ENCODE data around the gene C10orf105.

The C10orf105 gene

DNA sequence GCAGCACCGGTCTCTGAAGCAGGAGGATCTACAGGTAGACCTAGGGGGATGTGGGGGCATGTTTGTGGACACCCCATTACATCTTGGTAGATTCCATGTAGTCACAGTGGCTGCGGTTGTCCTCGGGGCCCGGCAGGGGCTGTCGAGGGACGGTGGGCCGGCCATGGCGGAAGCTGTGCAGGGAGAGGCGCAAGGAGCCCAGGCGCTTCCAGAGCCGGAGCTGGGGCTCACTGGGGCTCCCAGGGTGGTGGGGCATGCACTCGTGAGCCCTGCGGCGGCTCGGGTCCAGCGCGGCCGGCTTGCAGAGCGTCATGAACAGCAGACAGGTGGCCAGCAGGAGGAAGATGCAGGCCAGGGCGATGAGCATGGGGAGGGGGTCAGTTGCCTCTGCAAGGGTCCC, 3.7 kb downstream of the C10orf105 start:
- DNase-seq, result no peak

GRCh38 chr10:71715026-71715425, 4.6 kb downstream of the C10orf105 start:
- DNase-seq, result no peak

- no peak for DNase-seq
Measured at GRCh38 chr10:71714592-71714991, 5.0 kb downstream of the C10orf105 start.

- DNase-seq, result no peak
Measured at GRCh38 chr10:71714031-71714410, 5.6 kb downstream of the C10orf105 start.

GRCh38 chr10:71713135-71714030, 6.2 kb downstream of the C10orf105 start:
- peak; percentile 23 to 42 for DNase-seq

GRCh38 chr10:71712572-71713134, 6.9 kb downstream of the C10orf105 start:
- peak; percentile 63 to 81 for DNase-seq

DNA sequence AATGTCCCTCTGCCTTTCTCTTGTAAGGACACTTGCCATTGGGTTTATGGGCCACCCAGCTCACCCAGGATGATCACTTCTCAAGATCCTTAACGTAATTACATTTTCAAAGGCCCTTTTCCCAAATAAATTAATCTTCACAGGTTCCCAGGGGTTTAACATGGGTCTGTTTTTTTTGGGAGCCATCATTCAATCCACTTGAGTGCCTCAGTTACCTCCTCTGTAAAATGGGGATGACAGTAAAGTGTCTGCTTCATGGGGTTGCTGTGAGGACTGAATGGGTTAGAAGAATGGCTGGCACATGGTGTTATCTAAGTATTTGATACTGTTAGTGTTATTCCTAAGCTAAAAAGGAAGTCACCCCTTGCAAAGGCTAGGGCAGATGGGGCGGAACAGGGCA, 7.4 kb downstream of the C10orf105 start:
- no peak for DNase-seq

DNA sequence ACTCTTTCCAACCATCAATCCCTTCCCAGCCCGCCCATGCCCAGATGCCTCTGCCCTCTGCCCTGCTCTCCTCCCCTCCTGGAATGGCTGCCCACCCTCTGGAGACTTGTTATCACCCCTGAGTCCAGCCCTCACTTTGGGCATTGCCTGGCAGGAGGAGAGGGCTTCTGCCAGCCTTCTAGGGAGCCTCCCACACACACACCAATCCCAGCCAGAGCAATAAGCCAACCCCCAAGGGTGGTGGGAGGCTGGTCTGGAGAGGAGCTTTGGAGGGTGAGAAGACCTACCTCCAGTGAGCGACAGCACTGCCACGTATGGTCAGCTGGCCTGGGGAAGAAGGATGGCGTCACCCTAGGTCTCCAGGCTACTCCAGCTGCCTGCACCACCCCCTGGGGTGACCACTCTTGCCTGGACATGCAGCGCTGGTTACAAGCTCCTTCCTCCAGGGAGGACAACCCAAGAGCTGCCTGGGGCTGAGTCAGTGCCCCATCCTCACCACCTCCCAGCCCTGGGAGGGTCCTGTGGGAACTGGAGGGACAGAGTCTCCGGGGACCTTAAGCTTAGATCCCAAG, 8.4 kb downstream of the C10orf105 start:
- no peak for DNase-seq

DNA sequence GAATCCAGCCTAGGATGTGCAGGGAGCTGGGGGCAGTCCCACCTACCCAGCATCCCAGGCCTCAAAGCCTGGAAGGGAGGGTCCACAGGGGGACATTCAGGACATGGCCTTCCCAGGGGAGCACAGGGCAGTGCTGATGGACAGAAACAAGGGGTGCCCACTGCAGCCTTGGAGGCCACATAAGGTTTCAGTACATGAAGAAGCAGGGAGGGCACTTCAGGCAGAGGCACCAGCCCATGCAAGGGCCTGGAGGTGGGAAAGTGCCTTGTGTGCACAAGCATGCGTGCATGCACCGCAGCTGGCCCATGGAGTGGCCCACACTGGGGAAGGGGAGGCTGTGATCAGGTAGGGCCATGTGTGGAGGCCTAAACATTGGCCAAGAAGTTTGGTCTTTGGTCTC, 9.1 kb downstream of the C10orf105 start:
- no peak for DNase-seq

GRCh38 chr10:71708897-71709882, 10.4 kb downstream of the C10orf105 start:
- no peak for DNase-seq

DNA sequence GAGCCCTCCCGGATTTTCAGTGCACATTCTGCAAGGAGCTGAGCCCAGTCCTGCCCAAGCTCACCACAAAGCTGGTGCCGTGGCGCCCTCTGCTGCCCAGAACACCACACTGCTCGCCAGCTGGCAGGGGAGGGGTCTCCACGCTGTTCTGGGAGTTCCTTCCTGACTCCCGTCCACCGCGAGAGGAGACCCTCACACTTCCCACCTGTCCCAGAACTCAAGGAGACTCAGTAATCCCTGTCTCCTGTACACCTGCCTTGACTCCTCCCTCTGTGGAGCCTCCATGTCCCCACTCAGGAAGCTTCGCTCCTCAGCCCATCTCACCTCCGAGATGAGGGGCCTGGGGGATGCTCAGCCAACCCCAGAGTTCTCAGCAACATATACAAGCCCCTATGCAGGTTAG, 11.3 kb downstream of the C10orf105 start:
- peak; percentile 63 to 74 for DNase-seq

DNA sequence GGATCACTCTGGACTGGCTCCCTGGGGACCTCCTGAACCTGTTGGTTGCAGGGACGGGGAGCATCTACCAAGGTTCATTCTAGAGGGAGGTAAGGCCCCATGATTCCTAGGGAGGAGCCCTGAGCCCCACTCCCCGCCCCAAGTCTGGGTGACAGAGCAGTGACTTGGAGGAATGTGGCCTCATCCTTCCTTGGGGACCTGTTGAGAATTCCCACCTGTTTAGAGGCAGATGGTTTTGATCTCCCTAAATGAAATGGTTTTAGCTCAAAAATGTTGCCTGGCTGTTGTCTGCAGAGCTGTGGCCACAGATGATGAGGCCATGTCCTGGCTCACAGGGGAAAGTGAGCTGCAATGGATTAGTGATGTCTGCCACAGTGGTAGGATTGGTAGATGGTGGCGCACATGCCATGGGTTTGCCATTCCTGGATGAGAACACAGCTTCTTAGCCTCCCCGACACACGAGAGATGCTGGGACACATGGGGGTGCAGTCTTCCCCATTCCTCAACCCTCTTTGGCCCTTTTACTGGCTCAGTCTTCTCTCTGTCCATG, 12.3 kb downstream of the C10orf105 start:
- DNase-seq, result no peak

GRCh38 chr10:71706216-71707121, 13.1 kb downstream of the C10orf105 start:
- no peak for DNase-seq

- no peak for DNase-seq
Measured at GRCh38 chr10:71705582-71705981, 14.0 kb downstream of the C10orf105 start.

- DNase-seq, result no peak
Measured at GRCh38 chr10:71704816-71705215, 14.8 kb downstream of the C10orf105 start.

- DNase-seq, result no peak
Measured at GRCh38 chr10:71703577-71703976, 16.0 kb downstream of the C10orf105 start.

DNA sequence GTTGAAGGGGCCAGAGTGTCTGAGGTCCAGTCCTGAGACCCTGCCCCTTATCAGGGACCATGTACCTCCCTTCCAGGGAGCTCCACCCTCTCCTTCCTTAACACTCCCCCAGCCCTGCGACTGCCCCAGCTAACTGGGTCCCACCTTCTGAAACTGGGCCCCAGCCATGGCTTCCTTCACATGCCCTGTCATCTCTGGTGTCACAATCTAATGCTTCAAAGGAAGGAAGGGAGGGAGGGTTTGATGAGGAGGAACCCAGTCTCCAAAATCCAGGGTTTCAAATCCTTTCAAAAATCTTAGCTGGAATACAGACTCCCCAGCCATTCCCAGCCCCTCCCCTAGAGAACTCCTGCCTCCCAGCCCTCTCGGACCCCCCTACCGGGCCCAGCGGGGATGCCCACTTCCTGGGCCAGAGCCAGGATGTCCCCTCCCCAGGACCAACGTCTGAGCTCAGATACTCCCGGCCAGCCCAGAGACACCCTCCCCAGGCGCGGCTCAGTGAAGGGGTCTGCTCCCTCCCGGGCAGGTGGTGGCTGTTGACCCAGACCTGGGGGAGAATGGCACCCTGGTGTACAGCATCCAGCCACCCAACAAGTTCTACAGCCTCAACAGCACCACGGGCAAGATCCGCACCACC, 18.0 kb downstream of the C10orf105 start:
- DNase-seq, result no peak

GRCh38 chr10:71700731-71701368, 18.7 kb downstream of the C10orf105 start:
- DNase-seq, result no peak

DNA sequence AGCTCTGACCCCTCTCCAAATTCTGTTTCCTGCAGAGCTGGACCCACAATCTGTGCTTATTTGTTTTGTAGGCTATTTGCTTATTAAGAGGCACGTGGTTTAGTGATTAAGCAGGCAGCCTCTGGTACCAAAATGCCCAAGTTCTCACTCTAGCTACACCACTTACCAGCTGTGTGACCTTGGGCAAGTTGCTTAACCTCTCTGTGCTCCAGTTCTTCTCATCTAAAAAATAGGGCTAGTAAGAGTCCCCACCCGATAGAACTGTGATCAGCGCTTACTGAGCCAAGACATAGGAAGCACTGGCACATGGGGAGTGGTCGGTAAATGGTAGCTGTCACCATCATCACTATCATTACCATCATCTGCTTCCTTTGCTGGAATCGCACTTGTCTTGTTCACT, 20.8 kb downstream of the C10orf105 start:
- no peak for DNase-seq

DNA sequence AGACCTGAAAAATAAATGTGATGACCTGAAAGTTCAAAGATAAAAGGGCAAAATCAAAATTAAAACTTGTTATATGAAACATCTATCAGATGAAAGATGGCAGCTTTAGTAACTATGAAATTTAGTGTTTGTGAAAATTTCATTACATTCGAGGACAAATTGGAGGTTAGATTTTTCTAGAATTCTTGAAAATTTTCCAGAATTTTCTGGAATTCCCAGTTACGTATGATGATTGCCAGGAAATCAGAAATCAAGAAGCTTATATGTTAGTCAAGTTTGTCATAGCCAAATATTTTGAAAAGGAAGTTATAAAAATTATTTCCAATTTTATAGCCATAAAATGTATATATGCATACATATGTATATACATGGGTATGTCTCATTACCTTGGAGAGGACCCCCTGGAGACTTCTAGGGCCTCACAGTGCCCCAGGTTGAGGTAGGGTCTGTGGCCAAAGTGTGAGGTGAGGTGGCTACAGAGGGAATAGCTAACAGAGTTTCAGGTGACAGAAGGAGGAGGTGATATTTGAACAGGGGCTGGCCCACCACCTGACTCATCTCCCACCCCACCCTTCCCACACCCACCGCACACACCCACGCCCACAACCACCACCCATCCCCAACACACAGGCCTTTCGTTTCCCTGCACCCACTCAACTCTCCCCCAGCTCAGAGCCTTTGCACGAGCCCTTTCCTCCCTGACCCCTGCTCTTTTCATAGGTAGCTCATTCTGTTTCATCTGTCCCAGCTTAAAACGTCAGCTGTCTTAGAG, 21.5 kb downstream of the C10orf105 start:
- DNase-seq, result peak; percentile 28 to 54
